ENCODE results near the gene LY6G6F.

Gene LY6G6F

DNA sequence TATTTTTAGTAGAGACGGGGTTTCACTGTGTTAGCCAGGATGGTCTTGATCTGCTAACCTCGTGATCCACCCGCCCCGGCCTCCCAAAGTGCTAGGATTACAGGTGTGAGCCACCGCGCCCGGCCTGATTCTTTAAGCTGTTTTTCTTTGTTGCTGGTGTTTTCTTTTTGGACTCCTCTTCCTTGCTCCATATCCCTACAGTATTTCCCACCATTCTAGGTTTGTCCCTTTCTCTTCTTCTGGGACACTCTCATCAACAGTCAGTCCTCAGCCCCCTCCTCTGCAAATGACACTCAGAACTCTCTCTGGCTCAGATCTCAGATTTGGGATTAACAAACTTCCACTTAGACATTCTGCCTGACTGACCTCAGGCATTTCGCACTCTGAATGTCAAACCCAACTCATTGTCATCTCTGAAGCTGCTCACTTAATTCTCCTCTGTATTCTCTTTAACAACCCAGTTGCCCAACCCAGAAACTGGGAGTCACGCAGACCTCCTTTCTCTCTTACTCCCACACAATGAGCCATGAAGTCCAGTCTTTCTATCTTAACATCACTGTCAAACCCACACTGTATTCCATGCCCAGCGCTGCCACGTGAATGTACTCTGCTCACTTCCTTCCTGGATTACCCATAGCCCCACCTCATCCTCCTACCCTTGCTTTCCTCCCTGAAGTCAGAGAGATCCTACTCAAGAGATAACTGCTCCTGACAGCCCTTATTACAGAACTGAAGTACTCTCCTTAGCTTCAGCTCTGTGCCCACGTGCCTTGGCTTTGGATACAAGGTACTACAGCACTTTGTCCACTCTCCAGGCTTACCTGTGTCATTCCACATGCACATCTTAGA is 19.1 kb downstream of the LY6G6F start:
- DNase-seq: peak; percentile 29

DNA sequence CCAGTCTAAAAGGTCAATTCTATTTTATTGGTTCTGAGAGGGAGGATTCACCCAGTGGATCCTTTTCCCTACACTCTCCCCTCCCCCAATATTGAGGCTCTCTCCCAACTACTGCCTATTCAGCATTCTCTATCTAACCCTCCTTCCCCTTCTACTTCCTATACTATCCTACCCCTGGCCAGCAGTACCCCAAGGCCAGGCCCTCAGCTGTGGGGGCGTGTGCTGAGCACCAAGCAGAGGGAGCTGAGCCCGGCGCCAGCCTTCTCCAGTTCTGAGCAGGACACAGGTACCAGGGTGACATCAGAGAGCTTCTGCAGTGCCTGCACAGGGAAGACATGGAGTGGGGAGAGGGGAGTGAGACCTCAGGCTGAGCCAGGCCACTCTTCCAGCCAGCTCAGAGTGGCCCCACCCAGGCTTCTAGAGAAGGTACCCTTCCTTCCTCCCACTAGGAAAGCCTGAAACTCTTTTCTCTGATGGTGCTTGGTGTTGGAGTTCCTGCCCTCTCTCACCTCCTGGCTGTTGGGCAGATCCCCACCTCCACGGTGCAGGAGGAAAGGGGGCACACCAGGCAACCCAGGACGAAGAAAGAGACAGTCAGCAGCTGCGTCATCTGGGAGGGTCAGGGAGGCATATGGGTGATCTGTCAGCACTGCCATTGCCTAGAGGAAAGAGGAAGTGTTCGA is 20.5 kb downstream of the LY6G6F start:
- DNase-seq: peak; percentile 70

DNA sequence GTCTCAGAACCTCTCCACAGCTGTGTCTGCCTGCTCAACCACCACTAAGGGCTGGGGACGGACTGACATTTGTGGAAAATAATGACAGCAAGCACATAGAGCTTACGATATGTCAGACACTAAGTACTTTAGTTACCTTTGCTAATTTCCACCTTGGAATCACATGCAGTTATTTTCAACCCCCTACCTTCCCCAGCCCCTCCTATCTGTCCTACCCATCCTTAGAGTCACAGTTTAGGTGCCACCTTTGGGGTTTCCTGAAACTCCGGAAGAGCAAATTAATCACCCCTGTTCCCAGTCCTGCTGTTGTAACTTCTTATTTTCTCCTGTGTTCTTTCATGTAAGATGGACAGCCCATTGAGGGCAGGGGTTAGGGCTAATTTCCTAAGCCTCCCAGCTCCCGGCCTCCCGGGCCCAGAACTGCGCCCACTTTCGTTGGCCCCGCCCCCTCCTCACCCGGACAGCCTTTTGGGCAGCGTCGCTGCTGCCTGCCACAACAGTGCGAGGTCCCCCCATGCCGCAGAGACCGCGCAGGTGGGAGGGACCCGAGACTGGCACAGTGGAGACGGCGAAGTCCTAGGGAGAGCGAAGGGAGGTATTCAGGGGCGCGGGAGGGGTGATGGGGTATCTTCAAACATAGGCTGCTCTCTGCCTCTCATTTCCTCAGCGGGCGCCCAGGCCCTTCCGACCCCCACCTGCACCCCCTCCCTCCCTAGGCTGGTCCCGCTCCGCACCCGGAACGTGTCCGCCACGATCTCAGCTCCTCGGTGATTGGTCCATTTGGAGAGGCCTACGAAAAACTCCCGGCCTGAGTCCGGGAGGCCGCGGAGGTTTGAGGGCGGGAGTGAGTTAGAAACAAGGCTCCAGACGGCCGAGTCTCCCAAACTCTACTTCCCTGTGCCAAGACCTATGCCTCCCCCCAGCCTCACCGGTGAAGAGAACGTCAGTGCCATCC is 21.3 kb downstream of the LY6G6F start:
- DNase-seq: no peak

DNA sequence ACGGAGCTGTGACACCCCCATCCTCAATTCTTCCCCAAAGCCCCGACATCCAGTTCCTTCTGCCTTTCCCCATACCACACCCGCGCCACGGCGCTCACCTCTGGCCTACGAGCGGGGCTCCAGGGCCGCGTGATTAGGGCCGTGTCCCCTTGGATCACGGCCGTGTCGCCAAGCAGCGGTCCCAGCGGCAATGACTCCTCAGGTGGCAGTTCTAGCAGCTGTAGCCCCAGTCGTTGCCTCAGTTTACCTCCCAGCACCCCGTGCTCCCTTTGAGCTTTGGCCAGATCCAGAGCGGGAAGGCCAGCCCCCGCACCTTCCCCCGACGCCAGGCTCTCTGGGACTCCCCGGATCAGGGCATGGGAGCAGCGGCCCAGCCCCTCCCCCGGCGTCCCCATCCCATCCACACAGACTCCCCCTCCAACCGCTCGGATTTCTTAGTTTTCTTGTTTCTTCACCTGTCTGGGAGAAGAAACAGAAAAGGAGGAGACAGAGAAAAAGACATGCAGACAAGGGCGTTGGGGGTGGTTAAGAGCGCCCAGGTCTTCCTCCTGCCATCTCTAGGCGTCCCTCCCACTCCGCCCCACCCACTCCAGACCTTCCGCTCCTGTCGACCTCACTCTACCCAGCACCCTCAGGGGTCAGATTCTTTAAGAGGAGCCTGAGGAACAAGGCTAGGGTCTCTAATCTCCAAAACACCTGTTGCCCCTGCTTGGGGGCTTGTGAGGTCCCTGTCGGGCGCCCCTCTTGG is 22.3 kb downstream of the LY6G6F start, which contains the start of gene DDAH2:
TSS of gene DDAH2 (minus strand) at position 533 of the 748 bp plus-strand sequence. CDS start at position 395, 138 bp downstream.
- no peak for DNase-seq

DNA sequence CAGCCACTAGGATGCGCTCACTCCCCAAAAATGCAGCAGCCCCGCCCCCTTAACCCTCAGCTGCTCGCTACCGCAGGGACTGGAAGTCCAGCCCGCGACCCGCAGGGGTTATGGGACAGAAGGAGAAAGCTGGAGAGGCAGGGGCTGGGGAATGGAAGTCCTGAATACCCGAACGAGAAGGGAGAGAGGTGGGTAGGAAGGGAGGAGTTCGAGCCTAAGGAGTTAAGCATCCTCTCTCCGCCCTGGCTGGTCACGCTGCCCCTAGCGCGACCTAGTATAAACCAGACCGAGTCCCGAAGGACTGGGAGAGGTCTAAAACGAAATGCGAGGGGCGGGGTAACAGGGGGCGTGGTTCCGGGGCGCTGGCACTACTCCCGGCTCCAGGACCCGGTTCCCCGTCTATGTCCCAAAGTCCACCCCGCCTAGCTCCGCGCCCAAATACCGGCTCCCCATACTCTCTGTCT is 22.9 kb downstream of the LY6G6F start:
- peak; percentile 78 for DNase-seq

DNA sequence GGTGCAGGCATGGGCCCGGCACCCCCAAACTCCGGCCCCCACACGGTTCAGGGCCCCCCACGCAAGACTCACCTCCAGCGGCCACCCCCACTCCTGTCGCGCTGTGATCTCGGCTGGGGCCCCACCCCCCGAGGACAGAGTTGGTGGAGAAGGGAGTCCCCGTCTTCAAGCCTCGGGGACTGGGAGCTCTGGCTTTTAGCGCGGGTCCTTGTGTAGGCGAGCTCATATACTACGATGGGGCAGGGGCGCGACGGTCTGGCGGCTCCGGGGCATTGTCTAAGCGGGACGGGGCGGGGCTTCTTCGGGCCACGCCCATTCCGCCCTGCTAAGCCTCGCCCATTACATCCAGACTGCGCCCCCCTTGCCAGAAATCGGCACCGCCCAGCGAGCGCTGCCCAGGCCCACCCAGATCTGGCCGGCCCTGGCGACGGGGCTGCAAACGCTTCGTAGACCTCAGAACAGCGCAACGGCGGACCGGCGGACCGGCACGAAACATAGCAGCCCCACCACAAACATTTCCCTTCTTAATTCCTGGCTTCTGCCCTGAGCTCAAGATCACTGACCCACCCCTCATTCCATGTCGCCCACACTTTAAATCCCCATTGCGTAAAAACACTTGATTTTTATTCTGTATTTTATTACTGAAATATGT is 23.4 kb downstream of the LY6G6F start:
- peak; percentile 82 for DNase-seq

DNA sequence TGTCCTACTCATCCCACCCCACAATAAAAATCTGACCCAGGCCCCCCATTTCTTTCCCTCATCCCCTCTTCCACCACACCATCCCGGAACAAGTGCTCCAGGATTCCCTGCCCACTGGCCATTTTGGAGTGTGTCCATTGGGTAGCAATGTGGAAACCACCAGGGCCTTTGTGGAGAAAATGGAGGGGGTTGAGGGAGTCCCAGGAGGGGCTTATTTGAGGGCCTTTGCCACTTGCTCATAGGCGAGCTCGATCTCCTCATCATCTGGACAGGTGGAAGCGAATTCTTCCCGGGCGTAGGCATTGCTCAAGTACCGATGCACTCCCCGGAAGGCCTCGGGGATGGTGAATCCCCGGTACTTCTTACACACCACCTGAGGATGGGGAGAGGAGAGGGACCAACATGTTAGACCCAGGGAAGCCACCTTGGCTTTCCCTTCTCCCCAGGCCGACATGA is 24.0 kb downstream of the LY6G6F start:
- no peak for DNase-seq

DNA sequence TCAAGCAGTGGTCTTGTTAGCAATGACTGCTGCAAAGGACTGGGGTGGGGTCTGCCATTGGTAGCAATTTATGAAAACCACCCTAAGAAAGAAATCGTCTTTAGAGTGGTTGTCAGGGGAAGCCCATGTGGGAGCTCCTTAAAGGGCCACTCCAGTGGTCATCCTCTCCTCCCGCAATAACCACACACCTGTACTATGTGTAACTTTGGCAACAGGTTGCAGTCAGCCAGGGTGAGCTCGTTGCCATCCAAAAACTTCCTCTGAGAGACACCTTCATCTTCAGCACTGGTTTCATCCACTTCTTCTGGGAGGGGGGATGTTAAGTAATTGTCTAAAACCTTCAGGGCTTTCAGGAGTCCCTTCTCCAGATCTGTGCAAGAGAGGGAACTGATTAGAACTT is 25.4 kb downstream of the LY6G6F start:
- DNase-seq: no peak

DNA sequence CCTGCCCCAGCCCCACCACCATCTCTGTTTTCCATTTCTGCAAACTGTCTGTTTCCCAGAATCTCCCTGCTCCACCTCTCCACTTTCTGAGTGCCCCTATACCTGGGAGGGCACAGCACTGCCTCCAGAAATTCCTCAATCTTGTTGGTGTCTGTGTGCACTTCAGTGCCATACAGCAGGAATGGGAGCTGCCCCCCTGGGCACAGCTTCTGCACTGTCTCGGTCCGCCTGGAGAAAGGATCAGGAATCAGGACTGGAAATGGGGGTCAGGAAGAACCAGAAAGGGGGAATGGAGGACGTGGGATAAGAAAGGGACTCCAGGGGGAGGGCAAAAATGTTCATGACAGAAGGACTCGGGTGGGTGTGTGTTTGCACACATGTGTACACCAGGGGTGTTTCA is 27.1 kb downstream of the LY6G6F start:
- no peak for DNase-seq

DNA sequence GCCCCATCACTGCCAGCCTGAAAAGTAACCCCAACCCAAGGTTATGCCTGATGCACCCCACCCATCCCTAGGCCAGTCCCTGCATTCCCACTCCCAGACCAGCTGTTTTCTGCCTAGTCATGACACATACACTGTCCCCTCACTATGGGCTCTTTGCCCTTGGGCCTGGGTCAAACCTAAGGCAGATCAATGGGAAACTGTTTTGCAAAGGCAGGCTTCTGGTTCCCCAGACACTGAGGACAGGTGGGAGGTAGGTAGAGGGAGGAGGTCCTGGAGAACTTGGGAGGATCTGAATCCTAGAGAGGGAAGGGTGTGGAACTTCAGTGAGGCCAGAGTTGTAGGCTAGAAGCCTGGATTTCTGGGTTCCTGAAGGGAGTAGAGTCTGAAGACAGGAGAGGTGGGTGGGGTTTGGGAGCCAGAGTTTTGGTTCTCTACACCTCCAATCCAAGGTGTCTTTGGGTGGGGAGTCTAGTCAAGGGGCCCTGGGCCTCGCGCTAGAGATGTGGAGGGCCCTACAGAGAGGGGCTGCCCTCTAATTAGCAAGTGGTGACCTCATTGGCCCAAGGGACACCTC is 27.7 kb downstream of the LY6G6F start:
- no peak for DNase-seq

DNA sequence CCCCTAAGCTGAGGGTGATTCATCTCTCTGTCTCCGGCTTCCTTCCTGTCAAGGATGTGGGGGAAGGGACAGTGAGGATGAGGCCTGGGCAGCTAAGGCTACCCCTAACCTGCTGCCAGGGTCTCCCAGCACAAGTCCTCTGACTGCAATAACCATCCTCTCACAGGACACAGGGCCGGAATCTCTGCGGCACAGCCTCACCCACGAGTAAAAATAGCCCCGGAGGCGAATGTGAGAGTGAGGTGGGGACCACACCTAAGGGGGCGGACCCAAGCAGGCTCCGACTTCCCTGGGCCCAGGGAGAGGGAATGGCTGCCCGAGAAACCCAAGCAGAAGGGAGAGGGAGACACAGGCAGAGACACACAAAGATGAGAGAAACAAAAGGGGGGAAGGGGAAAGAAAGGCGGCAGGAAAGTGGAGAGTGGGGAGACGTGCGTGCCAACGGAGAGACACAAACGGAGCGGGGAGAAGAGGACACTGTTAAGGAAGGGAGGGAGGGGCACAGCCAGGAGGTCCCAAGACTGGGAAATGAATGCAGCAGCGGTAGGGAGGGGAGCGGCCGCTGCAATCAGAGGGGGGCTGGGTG is 28.2 kb downstream of the LY6G6F start:
- DNase-seq: peak; percentile 72

DNA sequence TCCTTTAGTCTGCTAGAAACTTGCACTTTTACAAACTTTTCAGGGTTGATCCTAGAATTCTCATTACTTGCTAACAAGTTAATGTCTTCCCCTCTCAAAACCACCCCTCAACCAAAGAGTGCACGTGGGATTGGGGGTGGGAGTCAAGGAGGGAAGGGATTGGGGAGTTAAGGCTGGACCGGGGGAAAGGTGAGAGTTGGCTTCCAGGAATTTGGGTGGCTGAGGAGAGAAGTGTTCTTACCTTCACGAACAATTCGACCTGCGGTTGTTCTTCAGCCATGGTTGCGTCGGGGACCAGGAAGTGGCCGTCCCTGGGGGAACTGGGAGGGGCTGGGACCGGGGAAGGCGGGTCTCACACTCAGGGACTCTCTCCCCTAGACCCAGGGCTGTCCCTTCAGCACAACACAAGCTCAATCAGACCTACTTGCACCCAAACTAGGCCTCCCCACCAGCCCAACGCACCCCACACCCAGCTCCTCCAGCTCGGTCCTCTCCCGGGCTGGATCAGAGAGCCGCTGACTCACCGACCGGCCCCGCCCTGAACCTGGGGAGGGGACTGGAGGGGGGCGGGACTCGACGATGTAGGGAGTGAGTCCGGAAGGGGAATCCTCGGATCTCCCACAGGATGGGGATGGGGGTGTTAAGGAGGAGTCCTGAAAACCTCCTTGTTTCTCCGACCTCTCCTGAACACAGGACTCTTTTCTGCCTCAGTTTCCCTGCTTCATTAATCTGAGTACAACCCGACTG is 29.5 kb downstream of the LY6G6F start, which contains the start of gene CLIC1:
TSS of gene CLIC1 (minus strand) at position 510 of the 747 bp plus-strand sequence. CDS start at position 280, 230 bp downstream.
- DNase-seq: peak; percentile 84

DNA sequence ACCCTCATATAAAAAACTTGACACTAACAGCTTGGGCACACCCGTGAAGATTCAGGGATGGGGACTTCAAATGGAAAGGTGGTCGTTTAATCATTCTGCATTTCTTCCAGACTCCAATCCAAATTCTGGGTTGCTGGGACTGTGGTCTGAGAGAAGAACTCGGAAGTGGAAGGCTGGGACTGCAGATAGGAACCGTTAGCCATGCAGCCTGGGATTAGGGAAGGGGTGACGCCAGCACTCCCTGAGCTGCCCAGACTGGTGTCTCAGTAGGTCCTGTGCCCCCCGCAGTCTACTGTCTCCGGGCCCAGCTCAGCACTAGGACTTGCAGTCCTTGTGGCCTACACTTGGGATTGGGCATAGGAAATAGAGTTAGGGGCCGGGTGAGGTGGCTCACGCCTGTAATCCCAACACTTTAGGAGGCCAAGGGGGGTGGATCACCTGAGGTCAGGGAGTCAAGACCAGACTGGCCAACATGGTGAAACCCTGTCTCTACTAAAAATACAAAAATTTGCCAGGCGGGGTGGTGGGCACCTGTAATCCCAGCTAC is 30.2 kb downstream of the LY6G6F start:
- no peak for DNase-seq

DNA sequence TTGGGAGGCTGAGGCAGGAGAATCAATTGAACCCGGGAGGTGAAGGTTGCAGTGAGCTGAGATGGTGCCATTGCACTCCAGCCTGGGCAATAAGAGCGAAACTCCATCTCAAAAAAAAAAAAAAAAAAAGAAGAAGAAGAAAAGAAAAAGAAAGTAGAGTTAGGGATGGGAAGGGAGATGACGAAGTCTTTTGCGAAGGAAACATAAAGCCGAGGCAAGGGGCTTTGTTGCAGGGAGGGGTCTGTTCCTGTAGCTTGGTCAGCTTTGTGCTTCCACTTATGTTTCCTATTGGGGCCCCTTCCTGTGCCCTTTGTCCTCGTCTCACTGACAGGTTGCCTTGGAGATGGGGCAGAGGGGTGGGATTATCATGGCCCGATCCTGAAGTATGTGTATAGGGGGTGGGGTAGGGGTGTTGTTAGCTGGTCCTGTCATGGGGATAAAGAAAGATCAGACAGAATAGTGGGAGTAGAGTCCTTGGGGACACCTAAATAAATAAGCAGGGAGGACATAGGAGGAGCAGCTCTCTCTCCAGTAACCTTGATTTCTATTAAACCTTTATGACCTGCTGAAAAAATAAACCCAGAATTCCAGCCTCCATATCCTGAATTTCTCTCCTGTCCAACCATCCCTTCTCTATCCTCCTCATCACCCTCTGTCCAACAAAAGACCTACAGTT is 30.8 kb downstream of the LY6G6F start:
- DNase-seq: peak; percentile 88

DNA sequence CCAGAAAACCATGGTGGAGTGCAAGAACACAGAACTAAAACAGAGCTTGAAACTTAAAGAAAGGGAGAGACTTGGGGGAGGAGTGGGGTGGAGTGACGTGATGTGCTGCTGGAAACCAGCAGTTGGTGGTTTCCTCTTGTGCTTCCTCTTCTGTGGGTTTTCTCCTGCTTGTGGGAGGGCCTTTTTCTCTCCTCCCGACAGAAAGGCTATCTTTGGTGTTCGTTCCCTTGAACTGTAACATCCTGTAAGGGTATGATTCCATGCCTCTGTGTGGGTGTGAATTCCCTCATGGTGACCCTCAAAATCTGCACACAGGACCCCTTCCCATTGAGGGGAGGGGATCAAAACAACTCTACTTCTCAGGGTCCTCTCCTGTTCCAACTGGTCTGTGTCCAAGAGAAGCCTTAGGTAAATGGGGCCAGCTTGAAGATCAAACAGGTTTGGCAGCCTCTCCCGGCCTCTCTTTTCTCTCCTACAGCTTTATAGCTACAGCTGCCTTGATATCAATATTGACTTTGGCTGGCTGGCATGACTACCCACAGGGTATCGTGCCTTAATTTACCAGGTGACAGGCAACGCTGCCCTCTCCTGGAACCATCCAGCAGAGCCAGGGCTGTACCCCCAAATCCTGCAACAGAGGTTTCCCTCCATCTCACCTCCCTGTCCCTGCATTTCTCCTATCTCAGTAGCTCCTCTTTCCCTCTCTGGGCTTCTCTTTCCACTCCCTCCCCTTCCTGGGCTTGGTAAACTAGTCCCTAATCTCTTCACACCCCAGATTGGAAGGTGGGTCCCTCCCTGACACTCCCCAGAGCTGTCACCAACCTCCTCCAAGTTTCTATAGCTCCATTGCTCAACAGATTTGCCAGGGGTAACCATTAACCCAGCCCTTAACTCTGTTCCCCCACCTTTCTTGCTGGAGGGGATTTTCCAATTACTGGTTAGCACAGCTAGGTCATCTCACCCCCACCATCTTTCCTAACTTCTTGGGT is 31.6 kb downstream of the LY6G6F start:
- peak; percentile 93 for DNase-seq

DNA sequence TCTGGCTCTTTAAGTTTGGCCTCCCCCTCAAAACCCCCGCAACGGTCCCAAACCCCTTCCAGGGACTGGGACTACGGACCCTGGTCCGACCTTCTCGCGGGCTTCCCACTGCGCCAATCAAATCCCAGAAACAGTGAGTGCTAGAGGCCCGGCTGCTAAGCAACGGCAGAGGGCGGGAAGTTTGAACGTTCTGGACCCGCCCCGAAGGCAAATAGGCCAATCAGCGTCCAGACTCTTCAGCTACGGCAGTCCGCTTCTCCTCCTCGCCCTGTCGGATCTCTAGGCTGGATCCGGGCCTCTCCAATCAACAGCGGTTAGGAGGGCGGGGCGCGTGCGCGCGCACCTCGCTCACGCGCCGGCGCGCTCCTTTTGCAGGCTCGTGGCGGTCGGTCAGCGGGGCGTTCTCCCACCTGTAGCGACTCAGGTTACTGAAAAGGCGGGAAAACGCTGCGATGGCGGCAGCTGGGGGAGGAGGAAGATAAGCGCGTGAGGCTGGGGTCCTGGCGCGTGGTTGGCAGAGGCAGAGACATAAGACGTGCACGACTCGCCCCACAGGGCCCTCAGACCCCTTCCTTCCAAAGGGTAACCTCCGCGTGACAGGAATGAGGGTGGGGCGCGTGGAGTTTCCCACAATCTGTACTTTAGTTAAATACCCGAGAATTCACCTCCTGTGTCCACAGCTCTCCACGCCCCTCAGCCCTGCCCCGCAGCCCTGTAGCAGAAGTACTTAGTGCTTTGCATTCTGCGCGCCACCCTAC is 33.2 kb downstream of the LY6G6F start, which contains the start of gene MSH5:
TSS of gene MSH5 (plus strand) at position 367 of the 758 bp plus-strand sequence. CDS start 462 bp downstream, outside the sequence.
- DNase-seq: peak; percentile 99

Data from GDM1 (cell line).